Cerebellar nuclear complex (tissue), 1 donor: Measurements from ENCODE around the gene PIWIL4.
"Not testable (repeated sequence)": the region's sequence is repeated elsewhere in the genome, so short reads cannot be mapped to it uniquely, and the experiment has no call there.

Source experiments
- DNase-seq, 2 experiments: peaks; one replicate each; lab custom pipeline; 2025; lab: John Stamatoyannopoulos, UW

The PIWIL4 gene

DNA sequence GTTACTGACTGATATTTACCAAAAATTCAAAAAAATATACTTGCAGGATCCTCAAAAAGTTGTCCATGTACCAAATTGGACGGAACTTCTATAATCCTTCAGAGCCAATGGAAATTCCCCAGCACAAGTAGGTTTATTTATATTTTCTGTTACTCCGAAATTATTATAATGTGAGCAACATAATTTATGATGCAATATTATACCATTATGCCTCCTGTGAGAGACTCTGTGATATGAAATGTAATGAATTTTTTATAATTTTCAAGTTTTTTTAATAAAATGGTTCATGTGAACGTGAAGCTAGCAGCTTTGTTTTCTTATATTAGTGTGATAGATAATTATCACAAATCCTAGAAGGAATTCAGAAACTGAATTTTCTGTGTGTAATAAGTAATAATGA lies 18.2 kb downstream of the PIWIL4 start:
- DNase-seq, result no peak

DNA sequence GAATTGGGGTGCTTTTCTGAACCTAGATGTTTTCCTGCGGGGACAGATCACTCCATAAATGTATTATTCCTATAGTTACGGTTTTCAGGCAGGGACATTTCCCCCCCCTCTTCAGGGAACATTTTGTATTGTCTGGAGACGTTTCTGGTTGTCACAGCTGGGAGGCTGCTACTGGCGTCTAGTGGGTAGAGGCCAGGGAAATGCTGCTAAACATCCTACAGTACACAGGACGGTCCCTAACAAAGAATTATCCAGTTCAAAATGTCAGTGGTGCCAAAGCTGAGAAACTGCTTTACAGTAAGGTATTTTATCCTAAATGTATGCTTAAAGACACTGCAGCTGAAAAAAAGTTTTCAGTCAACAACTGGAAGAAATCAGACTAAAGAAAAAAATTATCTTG lies 19.4 kb downstream of the PIWIL4 start:
- DNase-seq, result no peak

DNA sequence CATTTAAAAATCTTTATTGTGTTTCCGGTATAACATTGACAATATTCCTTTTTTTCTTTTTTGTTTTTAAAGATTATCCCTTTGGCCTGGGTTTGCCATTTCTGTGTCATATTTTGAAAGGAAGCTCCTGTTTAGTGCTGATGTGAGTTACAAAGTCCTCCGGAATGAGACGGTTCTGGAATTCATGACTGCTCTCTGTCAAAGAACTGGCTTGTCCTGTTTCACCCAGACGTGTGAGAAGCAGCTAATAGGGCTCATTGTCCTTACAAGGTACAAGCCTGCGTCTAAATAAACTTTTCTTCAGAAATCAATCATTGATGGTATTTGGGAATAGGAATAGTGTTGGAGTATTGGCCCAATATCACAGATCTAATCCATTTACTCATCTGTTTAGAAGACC lies 19.8 kb downstream of the PIWIL4 start:
- no peak for DNase-seq

DNA sequence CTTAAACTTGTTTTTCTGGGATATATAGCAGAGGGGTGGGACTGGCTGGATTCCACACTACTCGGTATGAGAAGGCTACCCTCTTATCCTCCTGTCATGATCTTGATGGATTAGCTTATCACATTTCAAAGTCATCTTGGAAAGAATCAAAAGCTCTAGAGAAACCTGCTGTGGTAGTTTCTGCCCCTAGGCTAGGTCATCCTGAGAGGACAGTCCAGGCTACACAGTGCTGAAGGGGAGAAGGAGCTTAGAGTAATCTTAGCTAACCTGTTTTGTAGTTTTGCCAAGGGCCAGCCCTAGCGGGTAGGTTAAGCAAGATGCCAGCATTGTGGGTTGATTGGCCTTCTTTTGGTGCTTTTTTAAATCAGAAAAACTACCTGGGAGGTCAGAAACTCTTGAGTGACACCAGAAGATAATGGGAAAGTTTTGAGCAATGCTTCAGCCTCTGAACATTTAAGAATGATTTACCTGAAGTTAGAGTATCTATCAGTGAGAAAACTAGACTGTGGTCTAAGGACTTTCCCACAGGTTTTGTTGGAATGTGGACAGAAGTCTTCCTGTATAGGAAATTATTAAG lies 21.3 kb downstream of the PIWIL4 start:
- no peak for DNase-seq

DNA sequence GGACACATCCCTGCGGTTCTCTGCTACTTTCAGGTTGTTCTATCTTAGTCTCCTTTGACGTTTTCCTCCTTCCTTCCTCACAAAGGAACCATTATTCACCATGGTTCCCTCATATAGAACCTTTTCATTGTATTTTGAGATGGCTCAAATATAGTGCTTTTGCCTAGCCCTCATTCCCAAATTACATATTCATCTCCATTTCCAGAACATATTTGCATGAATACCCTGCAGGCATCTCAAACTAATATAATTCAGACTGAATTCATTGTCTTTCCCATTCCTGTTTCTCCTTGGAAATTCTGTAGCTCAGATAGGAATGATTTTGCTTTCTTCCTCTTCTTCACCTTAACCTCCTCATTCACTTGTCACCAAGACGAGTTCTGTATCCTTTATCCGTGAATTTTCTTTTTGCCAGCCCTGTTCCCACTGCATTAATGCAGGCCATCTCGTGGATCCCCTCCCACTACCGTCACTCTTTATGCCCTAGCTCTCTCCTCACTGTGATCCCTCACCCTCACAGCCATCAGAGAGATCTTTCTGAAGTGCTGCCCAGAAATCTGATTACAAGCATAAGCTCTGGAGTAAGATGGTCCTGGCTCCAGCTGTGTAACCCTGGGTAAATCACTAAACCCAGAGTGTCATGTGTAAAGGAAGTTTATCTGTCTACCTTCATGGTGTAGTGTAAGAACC lies 23.3 kb downstream of the PIWIL4 start:
- DNase-seq, result no peak

DNA sequence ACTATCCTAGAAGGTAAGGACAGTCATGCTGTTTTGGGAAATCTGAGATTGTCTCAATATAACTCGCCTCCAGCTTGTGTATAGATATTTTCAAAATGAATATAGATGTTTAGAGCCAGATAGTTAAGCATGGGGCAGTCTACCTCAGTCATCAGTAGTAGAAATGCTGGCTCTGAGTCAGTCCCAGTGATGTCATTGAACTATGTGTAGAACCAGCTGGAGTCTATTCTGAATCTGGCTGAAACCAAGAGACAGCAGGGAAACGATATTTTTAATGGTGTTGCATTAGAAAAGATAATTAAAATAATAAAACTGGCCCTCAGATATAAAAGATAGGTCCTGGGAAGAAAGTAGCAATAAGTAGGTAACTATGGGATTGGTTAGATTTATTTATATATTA lies 25.9 kb downstream of the PIWIL4 start:
- no peak for DNase-seq

DNA sequence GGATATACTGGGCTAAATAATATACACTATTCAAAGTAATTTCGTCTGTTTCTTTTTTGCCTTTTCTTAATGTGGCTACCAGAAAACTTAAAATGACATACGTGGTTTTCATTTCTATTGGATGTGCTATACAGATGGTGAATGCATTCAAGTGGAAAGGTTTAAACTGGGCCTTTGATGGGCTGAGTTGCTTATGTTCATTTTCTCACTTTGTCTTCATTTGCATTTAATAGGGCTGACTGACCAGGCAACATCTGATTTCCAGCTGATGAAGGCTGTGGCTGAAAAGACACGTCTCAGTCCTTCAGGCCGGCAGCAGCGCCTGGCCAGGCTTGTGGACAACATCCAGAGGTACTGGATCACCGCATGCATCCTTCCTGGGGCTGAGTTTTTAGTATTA lies 27.9 kb downstream of the PIWIL4 start:
- DNase-seq, result no peak

DNA sequence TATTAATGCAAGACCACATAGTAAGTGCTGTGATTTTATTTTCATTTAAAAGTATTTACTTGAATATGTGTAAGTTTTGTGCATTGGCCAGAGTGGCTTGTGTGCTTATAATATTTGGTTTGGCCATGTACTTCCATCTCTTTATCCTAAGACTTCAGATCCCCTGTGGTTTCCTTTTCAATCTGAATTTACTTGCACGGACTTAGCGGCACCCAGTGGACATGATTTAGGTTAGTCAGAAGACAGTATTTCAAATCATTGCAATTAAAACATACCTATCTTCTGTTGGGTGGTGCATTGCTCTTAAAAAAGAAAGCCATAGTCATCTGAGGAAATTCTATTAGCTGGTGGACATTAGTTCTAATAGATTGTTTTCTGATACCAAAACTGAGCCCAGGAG lies 30.7 kb downstream of the PIWIL4 start:
- DNase-seq, result no peak

DNA sequence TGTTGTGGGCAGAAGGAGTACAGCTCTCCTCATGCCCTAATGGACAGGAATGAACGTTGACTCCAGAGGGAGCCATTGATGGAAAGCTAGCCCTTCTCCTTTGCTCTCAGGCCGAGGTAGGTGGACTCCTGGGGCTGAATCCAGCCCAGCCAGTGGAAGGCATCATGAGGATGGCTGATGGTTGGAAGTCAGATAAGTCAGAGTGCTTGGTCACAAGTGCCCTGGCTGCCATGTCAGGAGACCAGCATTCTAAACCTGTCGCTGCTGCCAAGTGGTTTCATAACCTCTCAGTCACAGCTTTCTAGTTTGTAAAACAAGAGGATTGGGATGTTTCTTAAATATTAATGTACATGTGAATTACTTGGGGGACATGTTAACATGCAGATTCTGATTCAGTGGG lies 32.3 kb downstream of the PIWIL4 start:
- no peak for DNase-seq

DNA sequence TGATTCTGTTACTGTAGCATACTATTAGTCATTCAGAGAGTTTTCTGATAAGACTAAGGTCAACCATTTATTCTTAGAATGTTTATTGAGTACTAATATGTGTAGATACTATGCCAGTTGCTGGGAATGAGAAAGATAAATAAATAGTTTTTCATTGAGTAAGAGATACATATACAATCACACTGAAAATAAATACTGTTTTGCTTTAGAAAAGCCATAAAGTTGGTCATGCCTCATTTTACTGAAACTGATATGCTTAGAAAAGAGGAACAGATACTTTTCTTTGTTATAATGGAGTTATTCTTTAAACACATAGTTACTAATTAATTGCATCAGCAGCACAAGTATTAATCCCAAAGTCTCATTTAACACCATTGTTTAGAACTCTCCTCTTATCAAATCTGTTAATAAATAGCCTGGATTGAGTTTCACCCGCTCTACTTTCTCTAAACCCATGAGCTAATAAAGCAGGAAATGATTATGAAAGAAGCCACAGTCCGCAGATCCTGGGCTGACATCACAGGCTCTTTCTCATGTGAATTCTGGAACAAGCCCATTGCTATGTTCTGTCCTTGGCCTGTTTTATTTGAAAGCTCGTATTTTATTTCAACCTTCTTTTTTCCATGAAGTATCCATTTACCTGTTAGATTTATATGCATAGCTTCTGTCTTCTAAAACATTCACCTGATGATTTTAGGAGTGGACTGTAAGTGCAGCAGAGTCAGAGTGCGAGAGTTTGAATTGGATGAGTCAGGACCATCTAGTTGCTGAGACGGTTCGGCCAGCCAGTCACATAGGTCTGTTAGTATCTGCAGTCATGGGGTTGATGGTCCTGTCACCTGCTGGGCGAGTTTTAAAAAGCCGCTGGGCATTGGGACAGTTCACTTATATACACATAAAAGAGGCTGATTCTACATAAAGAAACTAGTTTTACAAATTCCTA lies 35.5 kb downstream of the PIWIL4 start:
- no peak for DNase-seq

DNA sequence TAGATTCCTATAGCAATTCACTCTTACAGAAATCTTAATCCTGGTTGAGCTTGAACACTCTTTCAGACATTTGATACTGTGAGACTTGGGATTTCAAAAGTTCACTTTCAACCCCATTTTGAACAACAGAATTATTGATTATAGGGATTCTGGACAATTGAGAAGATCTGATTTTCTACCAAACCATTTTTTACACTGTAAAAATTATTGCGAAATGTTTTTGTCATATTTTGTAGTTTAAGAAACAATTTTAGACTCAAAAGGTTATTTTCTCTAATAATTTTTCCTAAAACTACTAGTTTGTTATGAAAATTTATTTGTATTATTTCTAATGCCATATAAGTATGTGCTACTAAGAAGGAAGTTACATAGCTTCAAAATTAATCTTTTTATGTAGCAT lies 36.4 kb downstream of the PIWIL4 start:
- no peak for DNase-seq

DNA sequence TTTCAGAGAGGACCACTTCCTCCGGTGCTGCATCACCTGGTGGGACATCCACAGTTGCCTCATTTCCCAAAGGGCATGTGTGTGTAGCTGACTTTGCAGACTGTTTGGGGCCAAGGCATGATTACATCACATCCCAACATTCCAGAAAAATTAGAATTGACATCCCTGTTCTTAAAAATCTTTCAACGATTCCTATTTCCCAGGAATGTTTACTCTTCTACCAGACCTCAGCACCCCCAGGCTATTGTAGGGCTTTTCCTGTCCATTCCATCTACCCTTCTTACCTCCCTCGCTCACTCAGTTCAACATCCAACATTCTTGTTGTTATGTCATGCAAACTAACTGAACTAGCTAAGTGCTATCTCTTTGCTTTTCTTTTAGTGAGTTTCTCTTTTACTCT lies 37.3 kb downstream of the PIWIL4 start:
- DNase-seq, result no peak

DNA sequence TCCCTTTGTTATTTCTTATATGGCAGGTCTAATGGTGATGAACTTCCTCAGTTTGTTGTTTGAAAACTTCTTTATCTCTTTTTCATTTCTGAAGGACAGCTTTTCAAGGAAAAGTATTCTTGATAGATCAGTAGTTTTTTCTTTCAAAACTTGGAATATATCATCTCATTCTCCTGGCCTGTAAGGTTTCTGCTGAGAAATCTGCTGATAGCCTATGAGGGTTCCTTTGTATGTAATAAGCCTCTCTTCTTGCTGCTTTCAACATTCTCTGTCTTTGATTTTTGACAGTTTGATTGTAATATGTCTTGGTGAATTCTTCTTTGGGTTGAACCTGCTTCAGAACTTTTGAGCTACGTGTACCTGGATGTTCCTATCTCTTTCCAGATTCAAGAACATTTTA lies 46.0 kb downstream of the PIWIL4 start:
- no peak for DNase-seq

DNA sequence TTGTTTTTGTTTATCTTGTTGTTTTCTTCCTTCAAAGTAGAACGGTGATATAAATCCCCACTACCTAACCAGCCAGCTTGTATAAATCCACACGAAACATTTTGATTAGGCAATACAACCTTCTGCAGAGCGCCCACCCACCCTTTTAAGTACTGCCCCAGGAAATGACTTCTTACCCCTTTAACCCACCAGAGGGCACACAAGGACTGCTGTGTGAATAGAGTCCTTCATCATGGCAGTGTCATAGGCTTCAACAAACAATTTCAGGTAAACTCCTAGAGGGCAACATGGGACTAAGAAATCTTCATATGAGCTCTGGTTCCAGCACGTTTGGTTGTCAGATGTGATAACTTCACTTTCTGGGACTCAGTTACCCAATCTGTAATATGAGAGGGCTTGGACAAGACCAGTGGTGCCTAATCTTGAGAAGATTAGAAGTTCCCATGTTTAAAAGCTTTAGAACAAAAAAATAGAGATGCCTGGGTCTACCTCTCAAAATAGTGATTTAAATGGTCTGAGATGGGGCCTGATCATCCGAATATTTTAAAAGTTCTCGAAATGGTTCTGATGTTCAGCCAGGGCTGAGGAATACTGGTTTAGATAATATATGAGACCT lies 56.1 kb downstream of the PIWIL4 start:
- no peak for DNase-seq

DNA sequence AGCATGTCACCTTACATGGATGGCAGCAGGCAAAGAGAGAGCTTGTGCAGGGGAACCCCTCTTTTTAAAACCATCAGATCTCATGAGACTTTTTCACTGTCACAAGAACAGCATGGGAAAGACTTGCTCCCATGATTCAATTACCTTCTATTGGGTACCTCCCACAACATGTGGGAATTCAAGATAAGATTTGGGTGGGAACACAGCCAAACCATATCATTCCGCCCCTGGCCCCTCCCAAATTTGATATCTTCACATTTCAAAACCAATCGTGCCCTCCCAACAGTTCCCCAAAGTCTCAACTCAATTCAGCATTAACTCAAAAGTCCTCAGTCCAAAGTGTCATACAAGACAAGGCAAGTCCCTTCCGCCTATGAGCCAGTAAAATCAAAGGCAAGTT lies 58.3 kb downstream of the PIWIL4 start:
- DNase-seq, result not testable (repeated sequence)

DNA sequence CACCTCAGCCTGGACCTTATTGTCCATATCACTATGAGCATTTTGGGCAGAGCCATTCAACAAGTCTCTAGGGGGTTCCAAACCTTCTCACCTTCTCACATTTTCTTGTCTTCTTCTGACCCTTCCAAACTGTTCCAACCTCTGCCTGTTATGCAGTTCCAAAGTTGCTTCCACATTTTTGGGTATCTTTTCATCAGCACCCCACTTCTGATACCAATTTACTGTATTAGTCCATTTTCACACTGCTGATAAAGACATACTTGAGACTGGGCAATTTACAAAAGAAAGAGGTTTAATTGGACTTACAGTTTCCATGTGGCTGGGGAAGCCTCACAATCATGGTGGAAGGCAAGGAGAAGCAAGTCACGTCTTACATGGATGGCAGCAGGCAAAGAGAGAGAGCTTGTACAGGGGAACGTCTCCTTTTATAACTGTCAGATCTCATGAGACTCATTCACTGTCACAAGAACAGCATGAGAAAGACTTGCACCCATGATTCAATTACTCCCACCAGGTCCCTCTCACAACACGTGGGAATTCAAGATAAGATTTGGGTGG lies 59.9 kb downstream of the PIWIL4 start:
- DNase-seq, result not testable (repeated sequence)

DNA sequence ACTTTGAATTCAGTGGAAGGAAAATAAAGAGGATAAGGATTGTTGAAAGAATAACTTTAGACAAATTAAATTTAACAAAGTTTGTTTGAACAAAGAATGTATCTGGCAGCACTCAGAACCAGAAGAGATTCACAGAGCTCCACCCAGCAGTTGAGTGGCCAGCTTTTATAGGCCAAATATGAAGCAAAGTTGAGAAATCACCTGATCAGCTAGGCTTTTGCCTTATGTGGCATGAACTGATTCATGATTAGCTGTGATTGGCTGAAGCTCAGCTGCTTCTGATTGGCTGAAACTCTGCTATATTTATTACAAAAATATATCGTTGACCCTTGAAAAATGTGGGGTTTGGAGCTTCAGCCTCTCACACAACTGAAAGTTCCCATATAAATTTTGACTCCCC lies 62.6 kb downstream of the PIWIL4 start:
- DNase-seq, result no peak

DNA sequence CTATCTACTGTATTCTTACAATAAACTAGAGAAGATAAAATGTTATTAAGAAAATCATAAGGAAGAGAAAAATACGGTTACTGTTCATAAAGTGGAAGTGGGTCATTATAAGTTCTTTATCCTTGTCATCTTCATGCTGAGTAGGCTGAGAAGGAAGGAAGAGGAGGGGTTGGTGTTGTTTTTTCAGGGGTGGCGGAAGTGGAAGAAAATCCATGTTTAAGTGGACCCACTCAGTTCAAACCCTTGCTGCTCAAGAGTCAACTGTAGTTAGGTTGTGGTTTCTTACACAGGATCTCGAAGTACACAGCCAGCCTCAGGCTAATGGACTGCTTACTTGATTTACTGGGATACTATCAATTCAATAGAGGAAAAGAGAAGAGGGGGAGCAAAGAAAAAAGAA lies 63.1 kb downstream of the PIWIL4 start:
- no peak for DNase-seq

DNA sequence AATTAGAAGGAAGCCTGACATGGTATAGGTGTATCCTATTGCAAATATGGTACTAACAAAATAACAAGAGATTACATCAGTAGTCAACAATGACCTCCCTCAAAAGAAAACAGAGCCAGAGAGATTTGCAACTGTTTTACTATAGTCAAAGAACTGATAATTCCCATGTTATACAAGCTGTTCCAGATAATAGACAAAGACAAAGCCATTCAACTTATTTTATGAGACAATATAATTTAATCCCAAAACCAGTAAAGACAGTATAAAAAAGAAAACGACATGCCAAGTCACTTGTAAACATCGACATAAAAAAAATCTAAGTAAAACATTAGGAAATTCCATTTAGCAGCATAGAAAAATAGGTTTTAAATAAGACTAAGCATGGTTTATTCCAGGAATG lies 65.2 kb downstream of the PIWIL4 start:
- DNase-seq, result no peak

DNA sequence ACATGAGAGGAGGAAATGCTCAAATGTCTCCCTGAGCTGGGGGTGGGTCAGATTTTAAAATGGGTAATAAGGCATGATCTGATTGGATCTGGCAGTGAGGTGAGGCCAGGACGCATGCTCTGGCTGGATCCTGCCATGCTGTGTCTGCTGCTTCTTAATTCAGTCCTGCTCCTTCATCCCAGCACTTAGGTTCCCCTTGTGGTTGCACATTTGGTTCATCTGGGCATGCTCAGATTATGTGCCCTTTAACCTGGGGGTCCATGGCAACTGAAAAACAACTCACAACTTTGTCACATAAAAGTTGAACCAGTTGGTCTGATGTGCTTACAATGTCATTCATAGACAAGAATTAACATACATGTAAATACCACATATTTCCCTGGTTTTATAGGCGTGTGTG lies 67.9 kb downstream of the PIWIL4 start:
- no peak for DNase-seq

DNA sequence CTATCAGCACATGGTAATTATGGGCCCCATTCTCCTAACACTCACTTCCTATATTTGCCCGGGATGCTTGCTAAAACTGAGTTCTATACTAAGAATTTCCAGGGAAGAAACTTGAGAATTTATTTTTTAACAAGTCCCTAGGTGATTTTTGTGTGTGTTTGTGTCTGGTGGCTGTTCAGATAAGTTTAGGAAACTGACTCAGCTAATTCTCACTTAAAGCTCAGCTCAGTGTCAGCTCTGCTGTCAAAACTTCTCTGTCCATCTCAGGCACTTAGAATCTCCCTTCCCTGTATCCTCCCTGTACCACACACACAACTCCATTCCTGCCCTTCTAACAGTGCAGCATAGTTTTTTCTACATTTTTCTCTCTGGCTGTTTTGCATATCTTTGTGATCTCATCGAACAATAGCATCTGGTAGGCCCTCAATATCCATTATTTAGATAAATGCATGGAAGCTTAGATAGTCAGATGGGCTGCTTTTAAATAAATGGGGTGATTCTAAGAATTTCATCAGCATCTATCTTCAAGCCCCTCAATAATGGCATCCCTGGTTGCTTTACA lies 69.3 kb downstream of the PIWIL4 start:
- no peak for DNase-seq

DNA sequence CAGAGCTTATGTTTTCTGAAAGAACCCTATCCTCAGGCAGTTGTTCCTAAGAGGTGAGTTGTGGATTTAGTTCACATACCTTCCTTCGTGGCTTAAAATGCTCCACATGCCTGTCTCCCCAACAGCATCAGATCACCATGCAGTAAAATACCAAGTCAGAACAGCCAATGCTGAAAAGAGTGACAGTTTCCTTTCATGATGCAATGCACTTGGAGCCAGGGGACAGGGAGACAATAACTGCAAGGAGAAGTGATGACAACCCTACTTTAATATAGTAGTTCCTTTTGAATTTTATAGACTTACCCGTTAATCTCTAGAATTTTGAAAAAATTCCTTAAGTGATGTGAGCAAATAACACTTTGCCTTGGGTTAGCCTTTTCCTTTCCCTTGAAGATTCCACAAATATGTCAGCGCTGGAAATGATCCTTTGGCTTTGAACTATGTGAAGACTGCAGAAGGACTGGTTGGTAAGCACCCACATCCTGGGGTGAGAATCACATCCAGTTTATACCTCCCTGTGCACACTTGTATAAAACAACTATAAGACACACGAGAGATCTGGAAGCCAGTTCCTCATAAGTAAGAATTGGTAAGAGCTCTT lies 71.2 kb downstream of the PIWIL4 start:
- no peak for DNase-seq
